ENCODE data around the gene ELOVL5. TPM values are rescaled to one million over a fixed set of nuclear protein-coding genes. Genes with fewer than 3 reads are reported as not detected.
A peak's percentile ranks its signal among the peaks of the same experiment; 100 is the strongest.

Gene ELOVL5
- total and polyA plus RNA-seq, 10 donors, result 48.8 to 113 (median 91.2) TPM

GRCh38 chr6:53322188-53323029 lies 26.3 kb downstream of the ELOVL5 start:
- DNase-seq, result no peak
- TF ChIP-seq POLR2A (IDR thresholded peaks at IDR 0.05) (no peak), POLR2AphosphoS5 (IDR thresholded peaks at IDR 0.05) (no peak)
- TF ChIP-seq, protein P1, sequence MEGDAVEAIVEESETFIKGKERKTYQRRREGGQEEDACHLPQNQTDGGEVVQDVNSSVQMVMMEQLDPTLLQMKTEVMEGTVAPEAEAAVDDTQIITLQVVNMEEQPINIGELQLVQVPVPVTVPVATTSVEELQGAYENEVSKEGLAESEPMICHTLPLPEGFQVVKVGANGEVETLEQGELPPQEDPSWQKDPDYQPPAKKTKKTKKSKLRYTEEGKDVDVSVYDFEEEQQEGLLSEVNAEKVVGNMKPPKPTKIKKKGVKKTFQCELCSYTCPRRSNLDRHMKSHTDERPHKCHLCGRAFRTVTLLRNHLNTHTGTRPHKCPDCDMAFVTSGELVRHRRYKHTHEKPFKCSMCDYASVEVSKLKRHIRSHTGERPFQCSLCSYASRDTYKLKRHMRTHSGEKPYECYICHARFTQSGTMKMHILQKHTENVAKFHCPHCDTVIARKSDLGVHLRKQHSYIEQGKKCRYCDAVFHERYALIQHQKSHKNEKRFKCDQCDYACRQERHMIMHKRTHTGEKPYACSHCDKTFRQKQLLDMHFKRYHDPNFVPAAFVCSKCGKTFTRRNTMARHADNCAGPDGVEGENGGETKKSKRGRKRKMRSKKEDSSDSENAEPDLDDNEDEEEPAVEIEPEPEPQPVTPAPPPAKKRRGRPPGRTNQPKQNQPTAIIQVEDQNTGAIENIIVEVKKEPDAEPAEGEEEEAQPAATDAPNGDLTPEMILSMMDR (IDR thresholded peaks at IDR 0.05 in 8 of 11, conservative IDR thresholded peaks at IDR 0.05 in 3 of 11), result no peak
- Histone ChIP-seq H3K4me1 (peaks cover 4 to 100% (median 51%) of the 10 kb centered on the region in 6 donors), H3K36me3 (peaks cover 0 to 4% (median 0%) of the 10 kb centered on the region in 6 donors), H3K27me3 (replicated peaks in 1 of 7) (no peaks in the 10 kb centered on the region), H3K9me3 (no peaks in the 10 kb centered on the region), H3K27ac (peak overlapping the region in 5 of 8 donors; percentile 2 to 65 (median 45)), H3K4me3 (no peak overlapping the region)
- WGBS, 5 donors, result 78 to 89% (median 80%) methylated on average over 8 of the region's 8 CpGs
- intact Hi-C loops (cut with DNase I; ENCODE audit: low total_unique reads), result no loop called here

- DNase-seq, result no peak
- Histone ChIP-seq H3K36me3 (peaks cover 0 to 4% (median 0%) of the 10 kb centered on the region in 6 donors), H3K4me3 (no peak overlapping the region), H3K9me3 (no peaks in the 10 kb centered on the region), H3K4me1 (peaks cover 0 to 100% (median 46%) of the 10 kb centered on the region in 6 donors), H3K27me3 (replicated peaks in 1 of 7) (no peaks in the 10 kb centered on the region), H3K27ac (peak overlapping the region in 5 of 8 donors; percentile 2 to 65 (median 45))
- intact Hi-C loops (cut with DNase I; ENCODE audit: low total_unique reads), result no loop called here
- 91 to 93% (median 92%) methylated on average over 2 of the region's 2 CpGs for WGBS, 5 donors
- TF ChIP-seq, protein P1 (IDR thresholded peaks at IDR 0.05 in 8 of 11, conservative IDR thresholded peaks at IDR 0.05 in 3 of 11), result no peak
- TF ChIP-seq POLR2AphosphoS5 (IDR thresholded peaks at IDR 0.05), result no peak
Observed at GRCh38 chr6:53321701-53322100, 27.0 kb downstream of the ELOVL5 start.

DNA sequence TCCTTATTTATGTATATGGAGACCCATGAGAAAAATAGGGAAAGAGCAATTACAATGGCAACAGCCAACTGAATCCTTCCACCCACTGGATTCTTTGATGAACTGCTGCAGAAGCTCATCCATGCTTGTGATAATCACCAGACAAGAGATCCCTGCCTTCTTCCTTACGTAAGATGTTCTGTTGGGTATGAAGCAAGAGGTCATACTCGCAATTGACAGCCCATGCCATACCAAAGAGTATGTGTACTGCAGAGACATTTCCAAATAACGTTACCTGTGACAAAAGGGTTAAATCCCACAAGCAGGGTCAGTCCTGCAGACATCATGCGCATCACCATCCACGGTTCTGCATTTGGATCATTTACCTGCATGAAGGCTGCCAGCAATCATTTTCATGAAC lies 27.8 kb downstream of the ELOVL5 start:
- H3K4me1 ChIP-seq, result peaks cover 1 to 100% (median 46%) of the 10 kb centered on the region in 6 donors
- WGBS, 5 donors, result 63 to 91% (median 83%) methylated on average over 5 of the region's 5 CpGs
- peaks cover 0 to 4% (median 0%) of the 10 kb centered on the region in 6 donors for H3K36me3 ChIP-seq
- no peak overlapping the region for H3K4me3 ChIP-seq
- H3K27me3 ChIP-seq (replicated peaks in 1 of 7), result no peaks in the 10 kb centered on the region
- peak overlapping the region in 1 of 8 donors; percentile 60 for H3K27ac ChIP-seq
- no peak for DNase-seq
- H3K9me3 ChIP-seq, result no peaks in the 10 kb centered on the region
- TF ChIP-seq POLR2A (IDR thresholded peaks at IDR 0.05), result no peak
- TF ChIP-seq, protein P1 (IDR thresholded peaks at IDR 0.05 in 8 of 11, conservative IDR thresholded peaks at IDR 0.05 in 3 of 11), result no peak
- TF ChIP-seq POLR2AphosphoS5 (IDR thresholded peaks at IDR 0.05), result no peak
- intact Hi-C loops (cut with DNase I; ENCODE audit: low total_unique reads), result no loop called here

- Histone ChIP-seq H3K4me3 (no peak overlapping the region), H3K9me3 (no peaks in the 10 kb centered on the region), H3K27ac (no peak overlapping the region), H3K27me3 (replicated peaks in 1 of 7) (no peaks in the 10 kb centered on the region), H3K36me3 (peaks cover 0 to 4% (median 0%) of the 10 kb centered on the region in 6 donors), H3K4me1 (peaks cover 3 to 100% (median 58%) of the 10 kb centered on the region in 6 donors)
- TF ChIP-seq, protein P1 (IDR thresholded peaks at IDR 0.05 in 8 of 11, conservative IDR thresholded peaks at IDR 0.05 in 3 of 11), result no peak
- TF ChIP-seq POLR2A (IDR thresholded peaks at IDR 0.05) (no peak), POLR2AphosphoS5 (IDR thresholded peaks at IDR 0.05) (no peak)
- intact Hi-C loops (cut with DNase I; ENCODE audit: low total_unique reads), result no loop called here
- WGBS, 5 donors, result 90 to 93% (median 92%) methylated on average over 5 of the region's 5 CpGs
- no peak for DNase-seq
Observed at GRCh38 chr6:53318429-53318828, 30.3 kb downstream of the ELOVL5 start.

Measured in spleen (tissue), 11 donors.